AG09319 (cell line): Measurements from ENCODE around the gene OCRL.
A peak's percentile ranks its signal among the peaks of the same experiment; 100 is the strongest.

ENCODE experiments used
- DNase-seq: peaks from one replicate; pipeline ENCODE4 v3.0.0-alpha.2; 2010; ENCODE audit warnings: low read depth; ENCODE audit errors: extremely low read depth
- CTCF ChIP-seq: IDR thresholded peaks from 2 replicates; pipeline ENCODE4 v1.5.1; 2011; ENCODE audit warnings: low read depth, mild to moderate bottlenecking, inconsistent platforms, low read length, moderate library complexity

Gene OCRL

GRCh38 chrX:129540068-129540653 is at the start of gene OCRL:
OCRL (plus strand) TSS chrX:129540259; CDS start chrX:129540440, 181 bp downstream.
- no peak for DNase-seq
- TF ChIP-seq CTCF, result peak; percentile 73

- TF ChIP-seq CTCF, result no peak
Observed at GRCh38 chrX:129490330-129490729, 49.7 kb upstream of the OCRL start.

GRCh38 chrX:129493643-129494042 is 46.4 kb upstream of the OCRL start:
- DNase-seq, result no peak
- TF ChIP-seq CTCF, result no peak

More at GRCh38 chrX:129490330-129490729, 49.7 kb upstream of the OCRL start:
- no peak for DNase-seq

GRCh38 chrX:129494887-129495286 is 45.2 kb upstream of the OCRL start:
- no peak for DNase-seq
- no peak for TF ChIP-seq CTCF

- DNase-seq, result no peak
- TF ChIP-seq CTCF, result no peak
Observed at GRCh38 chrX:129495900-129496299, 44.2 kb upstream of the OCRL start.

- no peak for TF ChIP-seq CTCF
Observed at GRCh38 chrX:129496625-129497024, 43.4 kb upstream of the OCRL start.

GRCh38 chrX:129497146-129497843 is 42.8 kb upstream of the OCRL start:
- TF ChIP-seq CTCF, result no peak
- no peak for DNase-seq

More at GRCh38 chrX:129496625-129497024, 43.4 kb upstream of the OCRL start:
- no peak for DNase-seq
